ENCODE results near the gene PCGF3.
A peak's percentile ranks its signal among the peaks of the same experiment; 100 is the strongest.

The PCGF3 gene

GRCh38 chr4:663046-663437 is 42.6 kb upstream of the PCGF3 start:
- peak overlapping the region; percentile 65 for H3K4me3 ChIP-seq (ENCODE audit: low read depth, low read length)
- H3K9me3 ChIP-seq: no peaks in the 10 kb centered on the region
- DNase-seq: no peak
- TF ChIP-seq CTCF (IDR thresholded peaks at IDR 0.05; ENCODE audit: low read depth, low read length): no peak
- no peaks in the 10 kb centered on the region for H3K4me1 ChIP-seq
- no peaks in the 10 kb centered on the region for H3K27me3 ChIP-seq
- no peaks in the 10 kb centered on the region for H3K36me3 ChIP-seq

GRCh38 chr4:663438-664428 is 41.9 kb upstream of the PCGF3 start:
- Histone ChIP-seq H3K27me3 (no peaks in the 10 kb centered on the region), H3K4me1 (no peaks in the 10 kb centered on the region), H3K9me3 (no peaks in the 10 kb centered on the region), H3K36me3 (no peaks in the 10 kb centered on the region), H3K4me3 (ENCODE audit: low read depth, low read length) (peak overlapping the region; percentile 65)
- DNase-seq: peak; percentile 82
- no peak for TF ChIP-seq CTCF (IDR thresholded peaks at IDR 0.05; ENCODE audit: low read depth, low read length)

GRCh38 chr4:664713-665231 is 40.9 kb upstream of the PCGF3 start:
- Histone ChIP-seq H3K27me3 (no peaks in the 10 kb centered on the region), H3K4me3 (ENCODE audit: low read depth, low read length) (no peak overlapping the region)
- no peak for DNase-seq

GRCh38 chr4:665381-665750 is 40.3 kb upstream of the PCGF3 start:
- H3K4me3 ChIP-seq (ENCODE audit: low read depth, low read length): no peak overlapping the region
- TF ChIP-seq CTCF (IDR thresholded peaks at IDR 0.05; ENCODE audit: low read depth, low read length): no peak
- DNase-seq: peak; percentile 2
- H3K27me3 ChIP-seq: no peaks in the 10 kb centered on the region
- no peaks in the 10 kb centered on the region for H3K9me3 ChIP-seq
- no peaks in the 10 kb centered on the region; the same call in 1 of the 2 replicates for H3K36me3 ChIP-seq
- no peaks in the 10 kb centered on the region for H3K4me1 ChIP-seq

More at GRCh38 chr4:664713-665231, 40.9 kb upstream of the PCGF3 start:
- Histone ChIP-seq H3K36me3 (no peaks in the 10 kb centered on the region), H3K4me1 (no peaks in the 10 kb centered on the region), H3K9me3 (no peaks in the 10 kb centered on the region)
- TF ChIP-seq CTCF (IDR thresholded peaks at IDR 0.05; ENCODE audit: low read depth, low read length): no peak

GRCh38 chr4:665751-666435 is 39.7 kb upstream of the PCGF3 start:
- no peak overlapping the region for H3K4me3 ChIP-seq (ENCODE audit: low read depth, low read length)
- H3K4me1 ChIP-seq: no peaks in the 10 kb centered on the region
- no peaks in the 10 kb centered on the region for H3K27me3 ChIP-seq
- no peaks in the 10 kb centered on the region for H3K9me3 ChIP-seq
- H3K36me3 ChIP-seq: peaks cover 3% of the 10 kb centered on the region
- TF ChIP-seq CTCF (IDR thresholded peaks at IDR 0.05; ENCODE audit: low read depth, low read length): no peak
- DNase-seq: no peak

All from BE2C (cell line).